Esophagus (tissue), 2 donors: ENCODE data around the gene MAN1C1. TPM values are rescaled to one million over a fixed set of nuclear protein-coding genes. Genes with fewer than 3 reads are reported as not detected.
A peak's percentile ranks its signal among the peaks of the same experiment; 100 is the strongest.
"Not testable (repeated sequence)": the region's sequence is repeated elsewhere in the genome, so short reads cannot be mapped to it uniquely, and the experiment has no call there.

Source experiments
- H3K27ac ChIP-seq, 2 donors: one replicate each; pipeline ENCODE4 v1.5.1; 2013; ENCODE audit warnings: low read depth in 2 of 2, mild to moderate bottlenecking in 2 of 2, inconsistent platforms in 1 of 2, low read length in 1 of 2, moderate library complexity in 1 of 2
- H3K27me3 ChIP-seq, 2 donors: one replicate each; pipeline ENCODE4 v1.6.1; 2013; ENCODE audit warnings: low read length in 2 of 2, control low read depth in 1 of 2, mild to moderate bottlenecking in 1 of 2; ENCODE audit not compliant: insufficient read depth in 2 of 2, control insufficient read depth in 1 of 2
- H3K36me3 ChIP-seq, 2 donors: one replicate each; pipeline ENCODE4 v1.6.1; 2013; ENCODE audit warnings: low read length in 1 of 2; ENCODE audit not compliant: control insufficient read depth in 2 of 2, insufficient read depth in 2 of 2
- H3K4me1 ChIP-seq, 2 donors: one replicate each; pipeline ENCODE4 v1.6.1; 2013; ENCODE audit warnings: low read length in 1 of 2; ENCODE audit not compliant: control insufficient read depth in 2 of 2, insufficient read depth in 2 of 2
- H3K4me3 ChIP-seq, 2 donors: one replicate each; pipeline ENCODE4 v1.5.1; 2013; ENCODE audit warnings: low read length in 2 of 2, mild to moderate bottlenecking in 2 of 2, low read depth in 1 of 2, moderate library complexity in 1 of 2
- H3K9me3 ChIP-seq, 2 donors: one replicate each; pipeline ENCODE4 v1.6.1; 2013; ENCODE audit warnings: mild to moderate bottlenecking in 2 of 2, low read depth in 1 of 2, low read length in 1 of 2, moderate library complexity in 1 of 2; ENCODE audit not compliant: control insufficient read depth in 2 of 2, insufficient read depth in 1 of 2
- WGBS, 2 donors: extraction: QIAGEN DNeasy Blood & Tissue Kit; methylation state at CpG; one replicate each; pipeline ENCODE4 v1.1.7; 2013; 5-methylcytosine and 5-hydroxymethylcytosine counted together
- polyA plus RNA-seq, 2 donors: library from polyadenylated mRNA; stranded (reverse); fragments of 200-250 nt; gene quantifications; one replicate each; pipeline ENCODE4 v1.2.3, GENCODE V29; 2013
- donor health status: healthy with polysubstance abuse.
- donor health status: Bipolar disorder and iron deficiency.

Gene MAN1C1
- polyA plus RNA-seq, 2 donors = 2.4 to 3.7 TPM

DNA sequence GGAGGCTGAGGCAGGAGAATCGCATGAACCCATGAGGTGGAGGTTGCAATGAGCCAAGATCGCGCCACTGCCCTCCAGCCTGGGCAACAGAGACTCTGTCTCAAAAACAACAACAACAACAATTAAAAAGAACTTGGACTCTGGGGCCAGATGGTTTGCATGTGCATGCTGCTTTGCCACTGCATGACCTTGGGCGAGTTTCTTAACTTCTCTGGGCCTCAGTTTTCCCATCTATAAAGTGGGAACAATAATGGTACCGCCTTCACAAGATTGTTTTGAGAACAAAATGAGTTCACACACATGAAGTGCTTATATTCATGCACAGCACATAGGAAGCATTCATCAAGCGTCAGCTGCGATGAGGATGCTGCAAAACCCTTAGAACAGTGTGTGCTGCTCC is 74.6 kb downstream of the MAN1C1 start:
- 97% methylated on average over 7 of the region's 7 CpGs for WGBS, 2 donors
- no peak overlapping the region for H3K27ac ChIP-seq
- H3K9me3 ChIP-seq = no peaks in the 10 kb centered on the region
- H3K27me3 ChIP-seq = no peaks in the 10 kb centered on the region
- no peak overlapping the region for H3K4me3 ChIP-seq
- no peaks in the 10 kb centered on the region for H3K36me3 ChIP-seq
- peaks cover 2 to 5% of the 10 kb centered on the region in 2 donors for H3K4me1 ChIP-seq

GRCh38 chr1:25692560-25692959 is 76.0 kb downstream of the MAN1C1 start:
- H3K4me1 ChIP-seq = peaks cover 2 to 5% of the 10 kb centered on the region in 2 donors
- H3K9me3 ChIP-seq = no peaks in the 10 kb centered on the region
- WGBS, 2 donors = 74 to 80% methylated on average over 6 of the region's 6 CpGs
- H3K36me3 ChIP-seq = no peaks in the 10 kb centered on the region
- H3K27me3 ChIP-seq = no peaks in the 10 kb centered on the region
- H3K27ac ChIP-seq = no peak overlapping the region
- no peak overlapping the region for H3K4me3 ChIP-seq

- H3K27me3 ChIP-seq = no peaks in the 10 kb centered on the region
- H3K4me1 ChIP-seq = peaks cover 6 to 14% of the 10 kb centered on the region in 2 donors
- H3K27ac ChIP-seq = peak overlapping the region; percentile 78 to 91
- H3K4me3 ChIP-seq = no peak overlapping the region
- no peaks in the 10 kb centered on the region for H3K9me3 ChIP-seq
- no peaks in the 10 kb centered on the region for H3K36me3 ChIP-seq
- 53 to 64% methylated on average over 9 of the region's 9 CpGs for WGBS, 2 donors
Observed at GRCh38 chr1:25694167-25695007, 77.8 kb downstream of the MAN1C1 start.

DNA sequence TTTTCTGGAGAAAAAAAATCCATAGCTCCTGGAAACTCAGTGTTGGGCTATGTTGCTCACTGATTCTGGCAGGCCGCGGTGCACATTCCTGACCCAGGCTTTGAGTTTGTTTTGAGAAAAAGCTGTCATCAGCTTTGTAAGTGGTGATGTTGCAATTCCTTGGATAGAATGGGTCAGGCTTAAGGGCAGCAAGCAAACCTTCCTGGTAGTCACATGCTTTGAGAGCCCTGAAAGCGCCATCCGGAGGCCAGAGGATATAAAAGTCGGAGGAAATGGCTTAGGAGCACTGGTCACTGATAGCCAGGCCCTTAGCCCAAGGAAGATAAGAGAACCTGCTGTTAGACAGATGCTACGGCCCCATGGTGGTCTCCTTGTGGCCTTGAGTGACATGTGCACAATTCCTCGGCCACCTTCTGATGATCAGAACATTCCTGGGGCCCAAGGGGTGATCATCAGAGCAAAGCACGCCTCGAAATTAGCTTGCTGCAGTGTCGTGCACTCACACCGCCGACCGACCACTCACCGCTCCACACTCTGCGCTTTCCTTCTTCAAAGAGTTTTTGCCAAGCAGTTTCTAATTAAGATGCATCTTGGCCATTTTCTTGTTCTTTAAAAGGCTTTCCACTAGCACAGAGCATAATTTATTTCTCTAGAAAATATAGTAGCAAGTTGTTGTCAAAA is 78.6 kb downstream of the MAN1C1 start:
- peaks cover 10 to 17% of the 10 kb centered on the region in 2 donors for H3K4me1 ChIP-seq
- H3K9me3 ChIP-seq = no peaks in the 10 kb centered on the region
- H3K36me3 ChIP-seq = no peaks in the 10 kb centered on the region
- no peak overlapping the region for H3K4me3 ChIP-seq
- WGBS, 2 donors = 60 to 65% methylated on average over 15 of the region's 15 CpGs
- peak overlapping the region; percentile 88 to 91 for H3K27ac ChIP-seq
- H3K27me3 ChIP-seq = no peaks in the 10 kb centered on the region

DNA sequence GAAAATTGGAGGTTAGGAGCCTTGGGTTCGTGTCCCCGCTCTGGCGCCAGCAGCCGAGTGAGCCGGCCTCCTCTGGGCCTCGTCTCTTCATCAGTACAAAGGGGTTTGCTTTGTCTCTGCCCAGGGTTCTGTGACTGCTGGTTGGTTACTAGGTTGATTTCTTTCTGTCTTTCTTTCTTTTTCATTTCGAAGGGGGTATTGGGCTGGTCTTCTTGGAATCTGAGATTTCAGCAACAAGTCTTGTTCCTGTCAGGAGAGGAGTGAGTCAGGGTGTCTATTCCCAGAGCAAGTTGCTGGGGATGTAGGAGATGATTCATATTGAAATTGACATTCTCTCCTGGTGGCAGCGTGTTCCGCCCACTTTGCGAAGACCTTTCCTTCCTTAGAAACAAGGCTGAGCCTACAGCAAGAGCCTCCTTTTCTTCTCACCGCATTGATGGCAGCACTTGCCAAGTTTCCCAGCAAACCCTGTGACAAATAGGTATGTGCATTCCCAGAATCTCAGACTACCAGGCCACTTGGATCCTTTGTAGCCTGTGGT is 79.2 kb downstream of the MAN1C1 start:
- H3K4me3 ChIP-seq = no peak overlapping the region
- H3K36me3 ChIP-seq = no peaks in the 10 kb centered on the region
- WGBS, 2 donors = 43 to 58% methylated on average over 11 of the region's 11 CpGs
- no peaks in the 10 kb centered on the region for H3K9me3 ChIP-seq
- no peaks in the 10 kb centered on the region for H3K27me3 ChIP-seq
- peak overlapping the region; percentile 88 to 91 for H3K27ac ChIP-seq
- H3K4me1 ChIP-seq = peaks cover 12 to 17% of the 10 kb centered on the region in 2 donors

DNA sequence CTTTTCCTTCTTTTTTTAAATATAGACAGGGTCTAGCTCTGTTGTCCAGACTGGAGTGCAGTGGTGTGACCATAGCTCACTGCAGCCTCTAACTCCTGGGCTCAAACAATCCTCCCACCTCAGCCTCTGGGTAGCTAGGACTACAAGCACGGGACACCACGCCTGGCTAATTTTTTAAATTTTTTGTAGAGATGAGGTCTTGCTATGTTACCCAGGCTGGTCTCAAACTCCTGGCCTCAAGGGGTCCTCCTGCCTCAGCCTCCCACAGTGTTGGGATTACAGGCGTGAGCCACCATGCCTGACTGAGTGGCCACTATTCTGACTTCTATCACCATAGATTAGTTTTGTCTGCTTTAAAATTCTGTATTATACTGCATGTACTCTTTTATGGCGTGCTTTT is 80.1 kb downstream of the MAN1C1 start:
- H3K4me3 ChIP-seq, H3K27me3 ChIP-seq, H3K36me3 ChIP-seq, H3K9me3 ChIP-seq: not testable (repeated sequence)
- peak overlapping the region; percentile 58 for H3K27ac ChIP-seq
- H3K4me1 ChIP-seq = peaks cover 17 to 23% of the 10 kb centered on the region in 2 donors
- 85 to 86% methylated on average over 4 of the region's 4 CpGs for WGBS, 2 donors

GRCh38 chr1:25697435-25698217 is 81.0 kb downstream of the MAN1C1 start:
- WGBS, 2 donors = 49 to 56% methylated on average over 10 of the region's 10 CpGs
- Histone ChIP-seq H3K36me3 (no peaks in the 10 kb centered on the region), H3K4me1 (peaks cover 17 to 23% of the 10 kb centered on the region in 2 donors), H3K4me3 (no peak overlapping the region), H3K9me3 (no peaks in the 10 kb centered on the region), H3K27me3 (no peaks in the 10 kb centered on the region), H3K27ac (peak overlapping the region; percentile 70 to 79)

GRCh38 chr1:25698252-25698651 is 81.7 kb downstream of the MAN1C1 start:
- Histone ChIP-seq H3K4me1 (peaks cover 17 to 23% of the 10 kb centered on the region in 2 donors), H3K4me3 (no peak overlapping the region), H3K9me3 (no peaks in the 10 kb centered on the region), H3K27me3 (no peaks in the 10 kb centered on the region), H3K27ac (peak overlapping the region; percentile 70 to 79), H3K36me3 (no peaks in the 10 kb centered on the region)
- WGBS, 2 donors = 71 to 89% methylated on average over 10 of the region's 10 CpGs

DNA sequence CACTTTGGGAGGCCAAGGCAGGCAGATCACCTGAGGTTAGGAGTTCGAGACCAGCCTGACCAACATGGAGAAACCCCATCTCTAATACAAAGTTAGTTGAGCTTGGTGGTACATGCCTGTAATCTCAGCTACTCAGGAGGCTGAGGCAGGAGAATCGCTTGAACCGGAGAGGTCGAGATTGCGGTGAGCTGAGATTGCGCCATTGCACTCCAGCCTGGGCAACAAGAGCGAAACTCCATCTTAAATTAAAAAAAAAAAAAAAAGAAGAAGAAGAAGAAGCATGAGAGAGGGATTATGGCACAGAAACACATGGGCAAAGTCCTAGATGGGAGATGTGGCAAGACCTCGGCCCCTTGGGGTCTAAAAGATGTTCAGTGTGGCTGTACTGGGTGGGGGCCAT is 82.5 kb downstream of the MAN1C1 start:
- H3K4me1 ChIP-seq = peaks cover 17 to 23% of the 10 kb centered on the region in 2 donors
- WGBS, 2 donors = 94 to 96% methylated on average over 8 of the region's 8 CpGs
- not testable (repeated sequence) for H3K36me3 ChIP-seq

More for the DNA sequence above, 82.5 kb downstream of the MAN1C1 start:
- H3K27me3 ChIP-seq, H3K4me3 ChIP-seq, H3K9me3 ChIP-seq: not testable (repeated sequence)
- peak overlapping the region; percentile 47 to 74 for H3K27ac ChIP-seq
